Measurements from ENCODE around the gene MYCL.
A peak's percentile ranks its signal among the peaks of the same experiment; 100 is the strongest.

MYCL gene

GRCh38 chr1:39886757-39887231, 14.9 kb downstream of the MYCL start:
- no peak overlapping the region for H3K4me3 ChIP-seq (ENCODE audit: insufficient read depth, low read length, poor library complexity, severe bottlenecking)
- H3F3A ChIP-seq (ENCODE audit: insufficient read depth) = no peaks in the 10 kb centered on the region
- H2AFZ ChIP-seq (ENCODE audit: low read depth, low read length, severe bottlenecking) = no peak overlapping the region
- H3K27ac ChIP-seq (ENCODE audit: low read depth, low read length) = no peak overlapping the region
- peaks cover 14% of the 10 kb centered on the region; the same call in 1 of the 2 replicates for H3K79me2 ChIP-seq (ENCODE audit: insufficient read depth, low read length)
- H3K27me3 ChIP-seq (ENCODE audit: low read length) = no peaks in the 10 kb centered on the region
- TF ChIP-seq EZH2phosphoT487 (conservative IDR thresholded peaks at IDR 0.05; ENCODE audit: low read length) (no peak), CTCF (IDR thresholded peaks at IDR 0.05; ENCODE audit: insufficient read depth, low read length, poor library complexity, severe bottlenecking) (no peak)
- H3K4me2 ChIP-seq (ENCODE audit: low read depth, low read length, poor library complexity, severe bottlenecking) = no peak overlapping the region
- no peaks in the 10 kb centered on the region for H3K36me3 ChIP-seq (ENCODE audit: low read length)
- H3K9me2 ChIP-seq (replicated peaks; ENCODE audit: insufficient read depth, low read length) = no peaks in the 10 kb centered on the region
- H3K9me3 ChIP-seq (ENCODE audit: insufficient read depth, low read length) = no peaks in the 10 kb centered on the region
- H4K20me1 ChIP-seq (ENCODE audit: low read depth, low read length) = no peaks in the 10 kb centered on the region
- no peak overlapping the region for H3K9ac ChIP-seq (ENCODE audit: low read length)

GRCh38 chr1:39885516-39885915, 16.2 kb downstream of the MYCL start:
- no peak overlapping the region for H3K27ac ChIP-seq (ENCODE audit: low read depth, low read length)
- peaks cover 22% of the 10 kb centered on the region; the same call in 1 of the 2 replicates for H3K79me2 ChIP-seq (ENCODE audit: insufficient read depth, low read length)
- no peak for TF ChIP-seq CTCF (IDR thresholded peaks at IDR 0.05; ENCODE audit: insufficient read depth, low read length, poor library complexity, severe bottlenecking)
- TF ChIP-seq EZH2phosphoT487 (conservative IDR thresholded peaks at IDR 0.05; ENCODE audit: low read length) = no peak
- H3K9me3 ChIP-seq (ENCODE audit: insufficient read depth, low read length) = no peaks in the 10 kb centered on the region
- H3K4me2 ChIP-seq (ENCODE audit: low read depth, low read length, poor library complexity, severe bottlenecking) = no peak overlapping the region
- no peaks in the 10 kb centered on the region for H3K27me3 ChIP-seq (ENCODE audit: low read length)
- no peaks in the 10 kb centered on the region for H4K20me1 ChIP-seq (ENCODE audit: low read depth, low read length)
- no peak overlapping the region for H3K4me3 ChIP-seq (ENCODE audit: insufficient read depth, low read length, poor library complexity, severe bottlenecking)
- H3K9ac ChIP-seq (ENCODE audit: low read length) = no peak overlapping the region
- H2AFZ ChIP-seq (ENCODE audit: low read depth, low read length, severe bottlenecking) = no peak overlapping the region
- H3F3A ChIP-seq (ENCODE audit: insufficient read depth) = no peaks in the 10 kb centered on the region
- no peaks in the 10 kb centered on the region for H3K36me3 ChIP-seq (ENCODE audit: low read length)
- no peaks in the 10 kb centered on the region for H3K9me2 ChIP-seq (replicated peaks; ENCODE audit: insufficient read depth, low read length)

GRCh38 chr1:39882152-39882551, 19.6 kb downstream of the MYCL start:
- Histone ChIP-seq H3K27ac (ENCODE audit: low read depth, low read length) (no peak overlapping the region), H3K9me3 (ENCODE audit: insufficient read depth, low read length) (no peaks in the 10 kb centered on the region), H3K36me3 (ENCODE audit: low read length) (no peaks in the 10 kb centered on the region), H3K27me3 (ENCODE audit: low read length) (no peaks in the 10 kb centered on the region), H3F3A (ENCODE audit: insufficient read depth) (peaks cover 7% of the 10 kb centered on the region; the same call in 1 of the 2 replicates), H3K9ac (ENCODE audit: low read length) (peak overlapping the region; percentile 70), H4K20me1 (ENCODE audit: low read depth, low read length) (no peaks in the 10 kb centered on the region), H3K4me3 (ENCODE audit: insufficient read depth, low read length, poor library complexity, severe bottlenecking) (peak overlapping the region; percentile 87), H2AFZ (ENCODE audit: low read depth, low read length, severe bottlenecking) (peak overlapping the region; percentile 83), H3K9me2 (replicated peaks; ENCODE audit: insufficient read depth, low read length) (no peaks in the 10 kb centered on the region), H3K79me2 (ENCODE audit: insufficient read depth, low read length) (peaks cover 36% of the 10 kb centered on the region), H3K4me2 (ENCODE audit: low read depth, low read length, poor library complexity, severe bottlenecking) (peak overlapping the region; percentile 91)
- no peak for TF ChIP-seq CTCF (IDR thresholded peaks at IDR 0.05; ENCODE audit: insufficient read depth, low read length, poor library complexity, severe bottlenecking)
- TF ChIP-seq EZH2phosphoT487 (conservative IDR thresholded peaks at IDR 0.05; ENCODE audit: low read length) = no peak

All from SU-DHL-6 (cell line).